IMR-90 (cell line): ENCODE data around the gene ARHGAP35.

Source experiments
- BHLHE40 ChIP-seq: fragments of 150-350 bp; IDR thresholded peaks from 2 replicates; pipeline ENCODE4 v1.6.1; 2016; ENCODE audit warnings: mild to moderate bottlenecking, low read depth, low read length
- MAFK ChIP-seq: IDR thresholded peaks from 2 replicates; pipeline ENCODE4 v1.6.1; 2012; ENCODE audit warnings: low read depth, low read length, improper control_type of control experiment
- MAZ ChIP-seq: IDR thresholded peaks from 2 replicates; pipeline ENCODE4 v1.6.1; 2012; ENCODE audit warnings: low read depth, mild to moderate bottlenecking, low read length, improper control_type of control experiment, moderate library complexity, borderline replicate concordance
- MXI1 ChIP-seq: IDR thresholded peaks from 2 replicates; pipeline ENCODE4 v1.6.1; 2012; ENCODE audit warnings: low read depth, mild to moderate bottlenecking, low read length, moderate library complexity, borderline replicate concordance
- POLR2A ChIP-seq: IDR thresholded peaks from 2 replicates; pipeline ENCODE4 v1.6.1; 2012; ENCODE audit warnings: mild to moderate bottlenecking, low read depth, low read length
- RAD21 ChIP-seq: IDR thresholded peaks from 2 replicates; pipeline ENCODE4 v1.6.1; 2012; ENCODE audit warnings: low read length, improper control_type of control experiment
- RFX5 ChIP-seq: IDR thresholded peaks from 2 replicates; pipeline ENCODE4 v1.8.0; 2012; ENCODE audit warnings: low read depth, mild to moderate bottlenecking, low read length, moderate library complexity
- TF ChIP-seq, protein P1 (sequence below): conservative IDR thresholded peaks from 2 replicates; pipeline ENCODE4 v1.5.1; 2012; ENCODE audit warnings: mild to moderate bottlenecking, low read depth, low read length, improper control_type of control experiment
- TF ChIP-seq, protein P2 (sequence below): fragments of 150-350 bp; IDR thresholded peaks from 2 replicates; pipeline ENCODE4 v1.6.1; 2016; ENCODE audit warnings: low read depth, mild to moderate bottlenecking, low read length, moderate library complexity, borderline replicate concordance

DNA sequence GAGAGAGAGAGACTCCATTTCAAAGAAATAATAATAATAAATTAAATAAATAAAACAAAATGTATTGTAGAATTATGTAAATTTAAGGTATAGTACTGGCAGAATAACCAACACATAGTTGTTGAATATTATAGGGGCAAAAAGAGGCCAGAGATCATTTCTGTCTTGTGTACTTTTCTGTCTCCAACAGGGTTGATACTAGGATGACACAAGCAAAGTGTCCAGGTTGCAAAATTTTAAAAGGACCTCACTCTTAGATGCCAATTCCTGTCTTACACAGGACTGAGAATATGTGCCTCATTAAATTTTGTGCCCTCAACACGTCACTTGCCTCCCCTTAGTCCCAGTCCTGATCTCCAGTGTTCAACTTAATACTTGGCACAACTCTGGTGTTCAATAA is 8.0 kb upstream of the ARHGAP35 start:
- TF ChIP-seq POLR2A (no peak), RFX5 (no peak), RAD21 (no peak), MXI1 (no peak), MAFK (no peak), MAZ (no peak), BHLHE40 (no peak)
- TF ChIP-seq, protein P1, sequence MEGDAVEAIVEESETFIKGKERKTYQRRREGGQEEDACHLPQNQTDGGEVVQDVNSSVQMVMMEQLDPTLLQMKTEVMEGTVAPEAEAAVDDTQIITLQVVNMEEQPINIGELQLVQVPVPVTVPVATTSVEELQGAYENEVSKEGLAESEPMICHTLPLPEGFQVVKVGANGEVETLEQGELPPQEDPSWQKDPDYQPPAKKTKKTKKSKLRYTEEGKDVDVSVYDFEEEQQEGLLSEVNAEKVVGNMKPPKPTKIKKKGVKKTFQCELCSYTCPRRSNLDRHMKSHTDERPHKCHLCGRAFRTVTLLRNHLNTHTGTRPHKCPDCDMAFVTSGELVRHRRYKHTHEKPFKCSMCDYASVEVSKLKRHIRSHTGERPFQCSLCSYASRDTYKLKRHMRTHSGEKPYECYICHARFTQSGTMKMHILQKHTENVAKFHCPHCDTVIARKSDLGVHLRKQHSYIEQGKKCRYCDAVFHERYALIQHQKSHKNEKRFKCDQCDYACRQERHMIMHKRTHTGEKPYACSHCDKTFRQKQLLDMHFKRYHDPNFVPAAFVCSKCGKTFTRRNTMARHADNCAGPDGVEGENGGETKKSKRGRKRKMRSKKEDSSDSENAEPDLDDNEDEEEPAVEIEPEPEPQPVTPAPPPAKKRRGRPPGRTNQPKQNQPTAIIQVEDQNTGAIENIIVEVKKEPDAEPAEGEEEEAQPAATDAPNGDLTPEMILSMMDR, result no peak
- TF ChIP-seq, protein P2, sequence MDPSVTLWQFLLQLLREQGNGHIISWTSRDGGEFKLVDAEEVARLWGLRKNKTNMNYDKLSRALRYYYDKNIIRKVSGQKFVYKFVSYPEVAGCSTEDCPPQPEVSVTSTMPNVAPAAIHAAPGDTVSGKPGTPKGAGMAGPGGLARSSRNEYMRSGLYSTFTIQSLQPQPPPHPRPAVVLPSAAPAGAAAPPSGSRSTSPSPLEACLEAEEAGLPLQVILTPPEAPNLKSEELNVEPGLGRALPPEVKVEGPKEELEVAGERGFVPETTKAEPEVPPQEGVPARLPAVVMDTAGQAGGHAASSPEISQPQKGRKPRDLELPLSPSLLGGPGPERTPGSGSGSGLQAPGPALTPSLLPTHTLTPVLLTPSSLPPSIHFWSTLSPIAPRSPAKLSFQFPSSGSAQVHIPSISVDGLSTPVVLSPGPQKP, result no peak
